Lung (tissue), 13 donors: ENCODE measurements around the gene TRIM66. TPM values are rescaled to one million over a fixed set of nuclear protein-coding genes. Genes with fewer than 3 reads are reported as not detected.

Experiments
- ATAC-seq: fragments of 200-7000 bp; cut with Tn5 transposase; one replicate; pipeline ENCODE4 v1.9.1; 2020; ENCODE audit warnings: moderate number of reproducible peaks; ENCODE audit not compliant: insufficient read depth, low FRiP score
- DNase-seq, 3 donors: peaks; one replicate each; pipeline ENCODE4 v3.0.0-alpha.2; 2013 to 2017
- H3K27ac ChIP-seq, 2 donors: one replicate each; pipeline ENCODE4 v1.5.1; 2013; ENCODE audit warnings: mild to moderate bottlenecking in 2 of 2, moderate library complexity in 2 of 2, control low read depth in 1 of 2, inconsistent platforms in 1 of 2, low read depth in 1 of 2, low read length in 1 of 2
- H3K27me3 ChIP-seq, 3 donors: one replicate each; pipeline ENCODE4 v1.5.1; 2013; ENCODE audit warnings: low read length in 2 of 3; ENCODE audit not compliant: control insufficient read depth in 3 of 3, insufficient read depth in 3 of 3
- H3K36me3 ChIP-seq, 4 donors: one replicate each; pipeline ENCODE4 v1.5.1; 2013; ENCODE audit warnings: low read length in 4 of 4, mild to moderate bottlenecking in 1 of 4, moderate library complexity in 1 of 4; ENCODE audit not compliant: control insufficient read depth in 4 of 4, insufficient read depth in 4 of 4
- H3K4me1 ChIP-seq, 5 donors: one replicate each; pipeline ENCODE4 v1.5.1; 2013; ENCODE audit warnings: low read length in 5 of 5, mild to moderate bottlenecking in 2 of 5, moderate library complexity in 1 of 5; ENCODE audit not compliant: control insufficient read depth in 5 of 5, insufficient read depth in 5 of 5
- H3K4me3 ChIP-seq: one replicate; pipeline ENCODE4 v1.5.1; 2013; ENCODE audit warnings: mild to moderate bottlenecking, control low read depth, moderate library complexity
- H3K9ac ChIP-seq, 2 donors: one replicate each; pipeline ENCODE4 v1.5.1; 2013; ENCODE audit warnings: low read length in 2 of 2, control low read depth in 1 of 2; ENCODE audit not compliant: insufficient read depth in 1 of 2
- H3K9me3 ChIP-seq, 4 donors: one replicate each; pipeline ENCODE4 v1.5.1; 2013; ENCODE audit warnings: low read length in 3 of 4, mild to moderate bottlenecking in 1 of 4, moderate library complexity in 1 of 4; ENCODE audit not compliant: control insufficient read depth in 4 of 4, insufficient read depth in 3 of 4
- CTCF ChIP-seq: IDR thresholded peaks from 2 replicates; pipeline ENCODE4 v1.5.1; 2012; ENCODE audit warnings: mild to moderate bottlenecking; ENCODE audit errors: control extremely low read depth, extremely low read depth
- WGBS, 2 donors: extraction: QIAGEN DNeasy Blood & Tissue Kit; methylation state at CpG; one replicate each; pipeline ENCODE4 v1.1.7; 2013; 5-methylcytosine and 5-hydroxymethylcytosine counted together
- polyA plus RNA-seq, 2 donors: library from polyadenylated mRNA; stranded (reverse); fragments of 200-250 nt; gene quantifications; one replicate each; pipeline ENCODE4 v1.2.1, GENCODE V29; 2013
- small RNA-seq: library from RNA; depleted of rRNA; stranded (forward); fragments of <200 nt; gene quantifications from one replicate; pipeline ENCODE3, GENCODE V24; 2014; ENCODE audit warnings: low replicate concordance
- total RNA-seq, 2 donors: library from RNA; depleted of rRNA in 1 of 2; stranded (reverse); fragments of >200 nt in 1 of 2; gene quantifications; one replicate each; pipeline ENCODE4 v1.2.1, GENCODE V29; 2014 to 2021
- donor health status: control.
- donor health status: control.
- donor health status: Bipolar disorder and iron deficiency.
- donor health status: healthy.
- donor health status: DM: yes; HTN: yes; CAD: no.

TRIM66 gene
- total and polyA plus RNA-seq, 4 donors, result 2.0 to 23.9 (median 11.3) TPM

- no peak overlapping the region for H3K9ac ChIP-seq
- DNase-seq, result no peak
- peaks cover 0 to 4% (median 0%) of the 10 kb centered on the region in 4 donors for H3K9me3 ChIP-seq
- ATAC-seq, result no peak
- TF ChIP-seq CTCF, result no peak
- no peak overlapping the region for H3K4me3 ChIP-seq
- H3K4me1 ChIP-seq, result peaks cover 0 to 3% (median 0%) of the 10 kb centered on the region in 5 donors
- H3K36me3 ChIP-seq, result no peaks in the 10 kb centered on the region
- no peaks in the 10 kb centered on the region for H3K27me3 ChIP-seq
- 40 to 64% methylated on average over 2 of the region's 2 CpGs for WGBS, 2 donors
- H3K27ac ChIP-seq, result no peak overlapping the region
These were observed 117.9 kb downstream of the TRIM66 start for GRCh38 chr11:8564526-8564925.

Small RNAs within 50 kb of the gene (small RNA-seq; reads per million reads assigned to genes)
- gene SNORA3A (not detected), gene SNORA3B (2.7 reads per million, percentile 92 among the genes with 10 or more reads in this experiment)

Other genes with a start within 250 kb of the TRIM66 start
- 10 to 100 TPM; 26.5 to 36.5 TPM for gene STK33, start 88.4 kb downstream of the TRIM66 start, total RNA-seq
- gene STK33, start 88.4 kb downstream of the TRIM66 start, polyA plus RNA-seq, result 10 to 100 TPM in 1 of 2 donors, 1 to 10 TPM in 1; 9.5 to 14.3 TPM
- 1,000 to 10,000 TPM in 1 of 2 donors, 100 to 1,000 TPM in 1; 673 to 1,085 TPM for gene RPL27A, start 127 bp upstream of the TRIM66 start, total RNA-seq
- gene RPL27A, start 127 bp upstream of the TRIM66 start, polyA plus RNA-seq, result 1,000 to 10,000 TPM; 1,741 to 4,912 TPM
- 10 to 100 TPM; 18.2 to 27.2 TPM for gene AKIP1, start 228.5 kb upstream of the TRIM66 start, total RNA-seq
- gene AKIP1, start 228.5 kb upstream of the TRIM66 start, polyA plus RNA-seq, result 10 to 100 TPM; 15.6 to 18.1 TPM